ENCODE results near the gene SH3BP4.

SH3BP4 gene

DNA sequence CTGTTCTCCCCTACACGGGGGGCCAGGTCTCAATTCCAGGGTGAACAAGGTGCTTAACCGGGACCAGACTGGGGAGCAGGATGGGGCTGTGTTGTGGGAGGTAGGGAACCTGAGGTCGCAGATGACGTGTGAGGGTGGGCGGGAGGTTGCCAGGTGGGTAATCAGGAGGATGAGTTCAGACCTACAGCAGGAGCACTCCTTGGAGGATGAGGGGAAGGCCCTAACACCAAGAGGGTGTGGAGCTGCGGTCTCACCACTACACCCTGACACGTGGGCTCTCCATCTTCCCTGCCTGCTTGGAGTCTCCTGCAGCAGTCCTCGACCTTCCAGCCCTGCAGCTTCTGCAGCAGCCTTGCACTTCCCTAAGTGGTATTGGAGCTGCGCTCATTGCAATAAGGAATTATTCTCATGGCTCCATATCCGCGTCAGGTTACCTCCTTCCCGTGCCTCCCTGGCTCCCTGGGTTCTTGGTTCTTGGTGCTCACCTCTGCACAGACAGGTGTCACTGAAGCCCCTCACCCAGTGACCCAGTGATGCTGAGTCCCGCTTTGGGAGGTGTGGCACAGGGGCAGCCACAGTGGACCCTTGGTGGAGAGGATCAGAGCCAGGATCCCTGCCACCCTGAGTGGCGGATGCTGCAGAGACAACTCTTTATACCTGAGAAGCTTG lies 15.5 kb downstream of the SH3BP4 start:
- no peak for DNase-seq

DNA sequence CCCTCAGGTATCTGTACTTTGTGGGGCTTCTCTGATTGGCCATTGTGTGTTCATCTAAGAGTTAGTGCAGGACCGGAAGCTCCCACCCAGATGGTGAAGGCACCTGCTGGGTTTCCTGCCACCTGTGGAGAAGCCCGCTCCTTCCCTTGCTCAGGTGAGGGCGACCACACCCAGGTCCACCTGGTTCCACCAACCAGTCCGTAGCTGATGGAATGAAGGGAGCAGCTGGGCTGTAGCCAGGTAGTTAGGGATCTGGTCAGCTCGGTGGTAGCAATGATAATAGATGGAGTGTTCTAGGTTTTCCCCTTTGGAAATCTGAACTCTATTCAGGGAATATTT lies 16.0 kb downstream of the SH3BP4 start:
- DNase-seq, result no peak

DNA sequence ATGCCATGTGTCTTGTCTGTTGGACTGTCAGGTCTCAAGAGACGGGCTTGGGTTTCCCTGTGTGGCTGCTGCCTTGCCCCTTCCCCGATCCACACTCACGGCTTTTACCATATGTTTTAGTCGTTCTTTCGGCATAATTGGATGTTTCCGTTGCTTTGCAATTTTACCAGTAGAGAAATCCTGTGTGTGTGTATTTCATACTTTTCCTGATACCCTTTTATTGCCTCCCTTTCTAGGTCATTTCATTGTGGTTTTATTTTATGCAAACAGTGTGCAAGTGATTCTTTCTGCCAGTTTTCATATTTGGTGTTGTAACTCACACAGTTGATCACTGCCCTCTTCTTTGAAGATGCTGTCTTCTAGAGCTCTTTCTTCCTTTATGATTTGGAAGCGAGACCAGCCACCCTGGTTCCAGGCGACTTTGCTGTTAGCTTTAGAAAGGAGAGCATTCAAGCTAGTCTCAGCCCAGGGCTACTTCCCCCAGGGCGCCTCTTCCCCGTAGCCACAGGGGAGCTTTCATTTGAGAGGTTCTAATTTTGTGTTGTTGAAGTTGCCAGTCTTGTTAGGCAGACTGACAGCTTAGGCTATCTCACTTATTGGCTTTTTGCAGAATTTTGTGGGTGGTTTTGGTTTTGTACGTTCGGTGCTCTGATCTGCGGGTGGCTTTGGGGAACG lies 17.0 kb downstream of the SH3BP4 start:
- DNase-seq, result no peak

DNA sequence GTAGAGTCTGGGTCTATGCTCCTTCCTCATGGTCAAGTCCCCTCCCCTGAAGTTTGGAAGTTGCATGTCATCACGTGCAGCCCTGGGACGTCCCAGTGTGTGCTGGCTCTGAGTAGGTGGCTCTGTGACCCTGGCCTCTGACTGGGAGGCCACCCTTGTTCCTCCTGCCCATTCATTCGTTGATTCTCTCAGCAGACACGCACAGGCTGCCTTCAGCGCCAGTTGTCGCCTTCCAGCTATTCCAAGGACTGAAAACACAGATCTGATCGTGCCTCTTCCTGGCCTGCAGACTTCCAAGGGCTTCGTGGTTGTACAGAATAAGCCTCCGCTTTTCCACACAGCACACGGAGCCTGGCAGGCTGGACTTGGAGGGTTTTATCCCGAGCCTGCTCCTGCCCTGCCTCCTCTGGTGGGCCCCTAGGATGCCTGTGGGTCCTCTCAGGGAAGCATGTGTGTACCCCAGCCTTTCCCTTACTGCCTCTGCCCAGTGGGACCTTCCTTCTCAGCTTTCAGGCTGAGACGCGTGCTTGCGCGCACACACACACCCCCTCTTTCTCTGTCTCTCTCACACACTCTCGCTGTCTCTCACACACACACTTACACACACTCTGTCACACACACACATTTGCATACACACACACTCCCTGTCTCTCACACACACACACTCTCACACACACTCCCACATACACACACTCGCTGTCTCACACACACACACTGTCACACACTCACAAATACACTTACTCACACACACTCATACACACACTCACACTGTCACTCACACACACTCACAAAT lies 17.7 kb downstream of the SH3BP4 start:
- no peak for DNase-seq

DNA sequence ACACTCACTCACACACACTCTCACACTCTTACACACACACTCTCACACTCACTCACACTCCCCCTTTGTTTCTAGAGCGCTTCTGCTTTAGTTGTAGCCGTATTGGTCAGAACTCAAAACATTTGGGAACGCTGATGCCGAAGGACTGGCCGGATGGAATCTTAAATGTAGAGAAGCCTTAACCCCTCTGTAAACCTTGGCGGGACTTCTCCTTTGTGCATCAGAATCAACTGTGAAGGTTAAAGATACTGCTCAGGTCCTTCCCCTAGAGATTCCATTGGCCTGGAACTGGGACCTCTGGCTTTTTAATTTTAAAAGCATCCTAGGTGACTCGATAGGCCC lies 18.3 kb downstream of the SH3BP4 start:
- no peak for DNase-seq

DNA sequence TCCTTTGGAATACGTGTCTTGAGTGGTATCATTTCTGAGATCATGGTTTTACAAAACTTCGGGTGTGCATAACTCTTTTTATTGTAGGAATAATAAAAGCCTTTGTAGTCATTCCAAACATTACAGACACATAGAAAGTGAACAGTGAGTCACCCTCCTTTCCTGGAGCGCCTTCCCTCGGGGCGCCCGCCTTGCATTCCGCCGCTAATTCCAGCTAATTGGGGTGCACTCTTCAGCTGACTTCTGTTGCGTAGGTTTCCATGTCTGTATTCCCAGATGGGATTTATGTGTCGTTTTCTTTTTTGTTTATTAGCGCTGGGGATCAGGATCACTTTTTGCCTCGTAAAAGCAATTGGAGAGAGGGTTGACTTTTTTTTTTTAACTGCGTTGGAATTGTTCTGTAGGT lies 18.7 kb downstream of the SH3BP4 start:
- no peak for DNase-seq

DNA sequence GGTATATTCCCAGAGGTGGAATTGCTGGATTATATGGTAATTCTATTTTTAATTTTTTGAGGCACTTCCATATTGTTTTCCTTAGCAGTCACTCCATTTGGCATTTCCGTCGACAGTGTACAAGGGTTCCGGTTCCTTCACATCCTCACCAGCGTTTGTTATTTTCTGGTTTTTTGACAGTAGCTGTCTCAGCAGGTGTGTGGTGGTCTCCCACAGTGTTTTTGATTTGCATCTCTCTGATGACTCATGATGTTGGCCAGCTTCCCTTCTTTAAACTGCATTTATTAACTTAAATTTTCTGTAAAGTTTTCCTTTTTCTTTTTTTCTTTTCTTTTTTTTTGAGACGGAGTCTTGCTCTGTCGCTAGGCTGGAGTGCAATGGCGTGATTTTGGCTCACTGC lies 19.7 kb downstream of the SH3BP4 start:
- DNase-seq, result no peak

DNA sequence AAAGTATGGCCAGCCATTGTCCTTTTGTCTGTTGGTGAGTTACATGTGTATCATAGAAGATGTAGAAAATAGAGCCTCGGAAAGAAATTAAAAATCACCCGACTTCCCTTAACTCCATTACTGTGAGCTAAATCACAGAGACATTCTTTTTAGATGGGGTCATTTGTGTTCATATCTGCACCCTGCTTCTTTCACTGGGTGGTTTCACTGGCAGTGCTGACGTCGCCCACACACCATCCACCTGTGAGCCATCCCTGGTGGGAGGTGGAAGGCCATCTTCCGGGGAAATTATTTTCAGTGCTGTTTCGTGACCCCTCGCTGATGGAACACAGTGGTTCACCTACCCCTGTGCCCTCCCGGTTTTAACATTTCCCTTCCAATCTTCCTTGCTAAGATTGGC lies 21.2 kb downstream of the SH3BP4 start:
- DNase-seq, result no peak

DNA sequence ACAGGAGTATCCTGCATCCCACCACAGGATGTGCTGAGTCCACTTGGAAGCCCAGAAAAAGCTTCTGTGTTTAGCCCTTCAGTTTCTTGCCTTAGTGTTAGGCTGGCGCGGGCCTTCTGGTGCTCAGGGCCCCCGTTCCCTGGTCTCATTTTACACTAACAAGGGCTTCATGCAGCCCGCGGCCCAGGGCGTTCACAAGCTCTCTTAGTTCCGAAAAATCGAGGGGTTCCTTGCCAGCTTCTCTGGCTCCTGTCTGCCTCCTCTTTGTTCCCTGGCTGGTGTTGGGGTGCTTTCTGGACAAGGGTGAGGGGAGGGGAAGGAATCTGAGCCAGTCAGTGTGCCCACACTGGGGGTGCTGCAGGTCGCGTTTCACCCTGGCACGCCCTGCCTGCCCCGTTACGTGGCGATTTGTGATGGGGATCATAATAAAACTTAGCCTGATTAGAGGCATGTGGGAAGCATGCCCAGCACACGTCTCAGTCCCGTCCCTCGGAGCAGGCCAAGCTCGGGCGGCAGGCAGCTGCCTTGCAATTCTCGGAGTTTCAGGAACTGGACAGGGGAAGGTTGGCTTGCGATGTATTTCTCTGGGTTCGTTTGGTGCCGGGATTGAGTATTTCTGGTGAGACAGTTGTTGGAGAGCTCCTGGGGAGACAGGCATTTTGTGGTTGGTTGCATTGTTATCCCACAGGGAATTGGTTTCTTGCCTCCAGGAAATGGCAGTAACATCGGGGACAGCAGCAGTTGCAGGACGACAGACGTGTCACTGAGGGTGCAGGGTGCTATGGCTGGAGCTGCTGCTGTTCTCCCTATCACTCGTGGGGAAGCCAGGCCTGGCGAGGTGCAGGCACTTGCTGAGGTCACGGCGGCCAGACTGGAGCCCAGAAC lies 22.9 kb downstream of the SH3BP4 start:
- DNase-seq, result no peak

DNA sequence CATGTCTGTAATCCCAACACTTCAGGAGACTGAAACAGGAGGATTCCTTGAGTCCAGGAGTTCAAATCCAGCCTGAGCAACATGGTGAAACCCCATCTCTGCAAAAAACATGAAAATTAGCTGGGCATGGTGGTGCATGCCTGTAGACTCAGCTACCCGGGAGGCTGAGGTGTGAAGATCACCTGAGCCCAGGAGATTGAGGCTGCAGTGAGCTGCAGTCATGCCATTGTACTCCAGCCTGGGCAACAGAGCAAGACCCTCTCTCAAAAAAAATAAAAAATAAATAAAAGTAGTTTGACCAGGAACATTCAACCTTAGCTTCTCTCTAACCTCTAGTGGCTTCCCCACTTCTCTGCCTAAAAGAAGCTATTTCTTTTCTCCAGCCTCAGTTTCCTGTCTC lies 23.8 kb downstream of the SH3BP4 start:
- DNase-seq, result no peak

DNA sequence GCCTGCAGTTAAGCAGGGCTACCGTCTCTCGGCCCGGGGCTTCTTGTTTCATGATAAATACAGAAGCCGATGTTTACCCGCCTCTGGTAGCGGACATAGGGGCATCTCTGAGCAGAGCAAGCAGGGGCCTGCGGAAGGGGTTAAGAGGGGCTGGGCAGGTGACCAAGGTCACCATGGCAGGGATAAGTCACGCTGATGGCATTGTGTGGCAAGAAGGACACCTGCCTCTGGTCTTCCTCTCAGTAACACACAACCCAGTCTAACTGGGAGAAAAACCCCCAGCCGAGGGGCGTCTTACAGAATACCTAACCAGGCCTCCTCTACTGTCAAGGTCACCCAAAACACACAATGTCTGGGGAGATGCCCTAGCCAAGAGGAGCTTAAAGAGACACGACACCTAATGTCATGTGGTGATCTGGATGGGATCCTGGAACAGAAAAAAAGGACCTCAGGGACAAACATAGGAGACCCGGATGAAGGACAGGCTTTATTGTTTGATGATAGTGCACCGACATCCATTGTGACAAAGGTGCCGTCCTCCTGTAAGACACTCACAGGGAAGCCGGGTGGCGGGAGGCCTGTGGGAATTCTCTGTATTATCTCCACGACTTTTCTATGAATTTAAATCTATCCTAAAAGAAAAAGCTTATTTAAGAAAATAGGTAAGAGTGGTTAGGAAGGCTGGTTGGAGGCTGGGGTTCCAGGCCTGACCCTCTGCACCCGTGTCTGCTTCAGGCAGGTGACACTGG lies 24.8 kb downstream of the SH3BP4 start:
- no peak for DNase-seq

DNA sequence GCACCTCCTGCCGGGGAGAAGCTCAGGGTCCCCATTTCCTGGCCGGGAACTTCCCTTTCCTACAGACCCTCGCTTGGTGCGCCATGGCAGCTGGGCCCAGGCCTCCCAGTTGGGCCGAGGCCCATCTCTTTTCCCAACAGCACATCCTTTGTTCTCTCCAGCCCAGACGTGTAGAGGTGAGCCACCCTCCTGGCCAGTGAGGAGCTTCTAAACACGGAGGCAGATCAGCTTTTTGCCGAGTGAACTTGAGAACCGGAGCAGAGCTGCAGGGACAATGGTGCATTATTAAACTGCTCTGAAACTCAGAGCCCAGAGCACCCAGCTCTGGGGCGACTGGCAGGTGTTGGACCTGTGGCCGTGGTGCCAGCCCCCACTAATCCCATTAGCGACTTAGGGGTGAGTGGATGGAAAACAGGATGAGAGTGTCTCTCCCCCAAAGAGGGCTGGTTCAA lies 25.4 kb downstream of the SH3BP4 start:
- DNase-seq, result no peak

DNA sequence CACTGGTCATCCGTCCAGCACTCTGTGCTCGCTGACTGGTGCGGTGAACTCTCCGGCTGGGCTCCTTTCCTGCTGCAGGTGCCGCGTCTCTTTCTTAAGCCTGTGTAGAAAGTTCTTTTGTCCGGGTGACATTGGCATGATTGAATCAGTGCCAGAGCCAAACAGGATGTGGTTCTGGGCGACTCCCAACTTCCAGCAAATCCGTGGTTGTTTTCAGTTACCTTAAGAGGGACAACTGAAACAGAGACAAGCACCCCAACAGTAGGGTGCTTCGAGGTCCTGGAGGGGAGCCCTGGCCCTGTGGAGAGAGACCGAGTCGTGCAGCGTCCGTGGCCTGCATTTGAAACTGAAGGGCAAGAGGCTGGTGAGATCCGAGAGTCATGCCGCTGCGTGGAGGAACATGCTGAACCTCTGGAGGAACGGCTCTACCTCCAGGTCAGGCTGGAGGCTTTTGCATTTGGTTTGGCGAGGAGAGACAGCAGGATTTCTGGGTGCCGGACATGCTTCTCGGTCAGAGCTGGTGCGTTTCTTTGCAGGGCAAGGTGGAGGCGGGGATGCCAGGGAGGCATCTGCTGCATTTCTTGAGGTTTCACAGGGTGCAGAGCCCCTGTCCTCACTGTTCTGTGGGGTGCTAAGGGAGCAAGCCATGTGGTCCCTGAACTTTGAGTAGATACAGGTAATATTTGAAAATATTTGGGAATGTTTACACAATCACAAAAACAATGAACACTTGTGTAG lies 26.8 kb downstream of the SH3BP4 start:
- no peak for DNase-seq

DNA sequence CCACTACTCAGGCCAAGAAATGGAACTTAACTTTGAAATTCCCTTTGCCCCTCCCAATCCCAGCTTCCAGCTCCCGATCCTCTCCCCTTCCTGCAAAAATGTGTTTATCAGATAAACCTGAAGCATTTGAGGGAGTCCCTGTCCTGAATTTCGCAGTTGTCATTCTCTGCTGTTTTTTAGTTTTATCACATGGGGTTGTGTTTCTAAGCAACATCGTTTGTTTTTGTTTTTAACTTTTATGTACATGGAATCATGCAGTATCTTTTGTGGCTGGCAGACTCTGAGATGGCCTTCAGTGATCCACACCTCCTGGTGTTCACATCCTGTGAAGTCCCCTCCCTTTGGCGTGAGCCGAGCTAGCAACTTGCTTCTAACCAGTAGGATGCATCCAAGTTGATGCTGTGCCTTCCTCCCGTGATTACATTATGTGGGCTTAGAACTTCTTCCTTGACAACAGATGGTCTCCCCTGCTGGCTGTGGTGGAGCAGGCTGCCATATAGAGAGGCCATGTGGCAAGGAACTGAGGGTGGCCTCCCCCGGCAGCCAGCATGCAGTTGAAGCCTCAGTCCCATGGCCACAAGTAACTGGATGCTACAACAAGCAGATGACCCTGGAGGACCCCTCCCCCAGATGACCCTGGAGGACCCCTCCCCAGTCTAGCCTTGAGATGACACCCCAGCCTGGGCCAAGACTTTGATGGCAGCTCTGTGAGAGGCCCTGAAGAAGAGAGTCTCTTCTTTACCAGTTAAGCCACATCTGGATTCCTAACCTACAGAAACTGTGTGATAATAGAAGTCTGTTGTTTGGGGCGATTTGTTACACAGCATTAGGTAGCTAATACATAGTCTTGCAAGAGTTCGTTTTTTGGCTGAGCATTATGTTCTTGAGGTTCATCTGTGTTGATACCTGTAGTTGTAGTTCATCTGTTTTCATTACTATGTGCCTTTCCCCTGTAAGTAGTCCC lies 27.7 kb downstream of the SH3BP4 start:
- DNase-seq, result no peak

DNA sequence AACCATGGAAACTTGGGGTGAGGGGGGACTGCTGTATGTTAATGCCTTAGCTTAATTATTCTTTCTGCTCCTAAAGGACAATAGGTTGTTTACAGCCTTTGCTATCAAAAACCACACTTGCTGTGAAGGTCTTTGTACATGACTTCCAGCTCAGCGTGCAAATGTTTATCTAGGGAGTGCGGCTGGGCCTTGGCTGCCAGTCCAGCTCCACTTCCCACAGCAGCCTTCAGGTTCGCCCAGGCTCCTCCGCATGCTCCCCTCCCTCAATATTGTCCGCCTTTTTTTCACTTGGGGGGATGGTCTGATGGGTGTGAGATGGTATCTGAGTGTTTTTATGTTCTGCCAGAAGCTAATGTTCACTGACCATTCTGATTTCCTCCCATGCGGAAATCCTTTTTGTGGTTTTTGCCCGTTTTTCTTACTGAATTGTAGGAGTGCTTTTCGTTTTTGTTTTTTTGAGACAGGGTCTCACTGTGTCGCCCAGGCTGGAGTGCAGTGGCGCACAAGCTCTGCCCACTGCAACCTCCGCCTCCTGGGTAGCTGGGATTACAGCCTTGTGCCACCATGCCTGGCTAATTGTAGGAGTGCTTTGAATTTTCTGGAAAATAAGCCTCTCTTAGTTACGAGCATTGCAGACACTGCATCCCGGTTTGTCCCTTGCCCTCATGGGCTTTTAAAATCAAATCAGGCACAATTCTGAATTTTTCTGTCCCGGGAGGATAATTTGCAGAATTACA lies 28.8 kb downstream of the SH3BP4 start:
- DNase-seq, result no peak

DNA sequence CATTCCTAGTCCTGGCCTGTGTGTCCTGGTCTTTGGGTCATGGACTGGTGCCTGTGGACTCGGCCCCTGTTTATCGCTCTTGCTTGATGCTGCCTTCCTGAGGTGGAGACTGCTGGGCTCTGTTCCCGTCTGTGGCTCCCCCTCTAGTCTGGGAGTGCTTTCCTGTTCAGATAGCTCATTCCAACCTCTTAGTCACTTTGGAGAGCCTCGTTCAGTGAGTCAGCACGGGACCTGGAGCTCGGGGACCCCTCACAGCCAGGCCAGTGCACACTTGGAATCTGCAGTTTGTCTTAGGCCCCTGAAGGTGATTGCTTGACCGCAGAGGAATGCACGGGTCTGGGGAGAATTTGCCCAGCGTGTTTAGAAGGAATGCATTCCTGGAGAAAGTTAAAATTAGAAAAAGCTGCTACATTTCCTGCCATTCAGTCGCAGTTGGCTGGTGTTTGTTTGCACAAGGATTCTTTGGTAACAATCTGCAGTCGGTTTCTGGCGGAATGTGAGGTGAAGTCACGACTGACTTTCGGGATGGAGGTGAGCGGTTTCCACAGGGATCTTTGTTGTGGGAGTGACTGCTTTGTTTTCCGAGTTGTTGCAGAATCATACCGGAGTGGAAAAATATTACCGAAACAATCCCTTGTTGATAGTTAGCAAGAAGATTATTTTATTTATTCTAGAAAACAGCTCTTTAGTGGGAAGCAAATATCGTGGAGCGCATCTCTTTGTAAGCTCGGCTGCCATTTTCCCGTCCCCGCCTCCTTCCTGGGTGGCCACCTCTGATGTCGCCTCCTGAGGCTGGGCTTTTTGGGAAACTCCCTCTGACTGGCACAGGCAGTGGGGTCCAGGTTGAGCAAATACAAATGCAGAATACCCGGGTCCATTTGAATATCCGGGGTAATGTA lies 29.6 kb downstream of the SH3BP4 start:
- DNase-seq, result no peak

DNA sequence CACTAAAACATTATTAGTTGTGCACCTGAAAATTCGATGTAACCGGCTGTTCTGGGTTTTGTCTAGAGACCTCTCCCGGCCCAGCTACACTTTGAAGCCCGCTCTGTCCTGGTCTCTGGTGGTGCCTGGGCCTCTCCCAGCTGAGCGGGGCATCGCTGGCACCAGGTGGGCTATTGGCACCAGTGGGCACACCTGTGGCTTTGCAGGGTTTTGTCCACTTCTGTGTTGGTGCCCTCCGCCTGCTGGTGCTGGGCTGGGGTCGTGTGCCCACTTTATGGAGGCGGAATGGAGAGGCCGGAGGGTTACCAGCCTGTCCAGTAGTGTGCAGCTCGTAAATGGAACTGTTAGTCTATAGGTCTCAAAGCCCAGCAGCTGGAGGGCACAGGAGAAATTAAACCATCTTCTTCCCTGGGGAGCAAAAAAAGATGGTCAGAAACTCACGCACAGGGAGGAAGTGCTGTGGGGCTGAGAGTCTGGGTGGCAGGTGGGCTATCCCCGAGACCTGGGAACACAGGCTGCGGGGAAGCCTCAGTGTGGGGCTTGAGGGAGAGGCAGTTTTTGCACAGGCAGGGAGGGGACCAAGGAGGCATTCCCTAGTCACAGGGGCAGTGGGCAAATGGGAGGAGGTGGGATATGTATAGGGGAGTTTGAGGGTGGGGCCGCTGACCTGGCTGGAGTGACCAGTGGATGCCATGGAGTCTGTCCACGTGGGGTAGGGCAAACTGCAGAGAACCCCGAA lies 30.4 kb downstream of the SH3BP4 start:
- no peak for DNase-seq

Data from activated naive CD4-positive, alpha-beta T cell treated with anti-CD3 and anti-CD28 coated beads, Interleukin-2, amount 50 U/mL, for 16 hours (primary cell).